NCI-H128 (cell line): ENCODE data around the gene NOP56.
"Not testable (repeated sequence)": the region's sequence is repeated elsewhere in the genome, so short reads cannot be mapped to it uniquely, and the experiment has no call there.

ENCODE experiments used
- DNase-seq: peaks from one replicate; lab custom pipeline; 2025; ENCODE audit not compliant: unreplicated experiment; lab: John Stamatoyannopoulos, UW

Gene NOP56

GRCh38 chr20:2682040-2682439, 29.6 kb downstream of the NOP56 start:
- not testable (repeated sequence) for DNase-seq

- DNase-seq: not testable (repeated sequence)
These were observed 32.4 kb downstream of the NOP56 start for GRCh38 chr20:2684817-2685216.

DNA sequence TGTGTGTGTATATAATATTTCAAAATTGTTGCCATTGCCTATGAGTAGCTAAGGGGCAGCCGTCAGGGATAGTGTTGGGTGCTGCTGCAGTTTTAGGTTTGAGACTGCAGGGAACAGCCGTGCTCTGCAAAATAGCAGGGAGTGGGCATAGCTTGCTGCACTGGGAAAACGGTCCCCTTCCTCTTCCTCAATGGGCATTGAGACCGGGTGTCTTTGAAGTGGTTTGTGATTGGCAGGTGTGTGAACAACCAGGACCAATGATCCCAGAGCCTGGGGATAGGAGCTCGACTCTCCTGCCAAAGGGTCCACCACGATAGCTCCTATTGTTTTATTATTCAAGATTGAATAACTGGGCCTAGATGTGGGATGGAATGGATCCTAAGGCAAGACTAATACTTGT, 35.1 kb downstream of the NOP56 start:
- no peak for DNase-seq

- no peak for DNase-seq
These were observed 35.7 kb downstream of the NOP56 start for GRCh38 chr20:2688041-2688591.

GRCh38 chr20:2690213-2690612, 37.8 kb downstream of the NOP56 start:
- no peak for DNase-seq

DNA sequence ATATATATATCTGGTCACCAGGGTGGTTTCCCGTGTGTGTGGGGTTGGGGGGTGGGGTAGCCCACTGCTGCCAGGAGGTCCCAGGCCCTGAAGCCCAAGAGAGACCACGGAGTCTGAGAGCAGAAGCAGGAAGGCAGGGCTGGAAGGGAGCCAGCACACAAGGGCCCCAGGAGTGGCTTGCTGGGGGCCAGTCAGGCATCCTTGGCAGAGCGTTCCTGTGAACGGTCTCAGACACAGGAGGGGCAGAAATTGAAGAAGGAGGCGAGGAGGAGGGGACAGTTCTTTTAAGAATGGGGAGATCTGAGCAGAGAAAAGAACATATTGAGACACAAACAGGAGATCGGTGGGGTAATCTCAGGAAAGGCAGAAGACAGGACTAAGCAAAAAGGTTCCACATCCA, 38.3 kb downstream of the NOP56 start:
- no peak for DNase-seq

- DNase-seq: no peak
These were observed 38.7 kb downstream of the NOP56 start for GRCh38 chr20:2691127-2691526.

GRCh38 chr20:2691663-2692035, 39.2 kb downstream of the NOP56 start:
- DNase-seq: no peak

- no peak for DNase-seq
These were observed 39.8 kb downstream of the NOP56 start, which contains the start of gene EBF4 for GRCh38 chr20:2692036-2692885. Gene EBF4 (plus strand): TSS chr20:2692780. CDS start chr20:2693646, 866 bp downstream.

DNA sequence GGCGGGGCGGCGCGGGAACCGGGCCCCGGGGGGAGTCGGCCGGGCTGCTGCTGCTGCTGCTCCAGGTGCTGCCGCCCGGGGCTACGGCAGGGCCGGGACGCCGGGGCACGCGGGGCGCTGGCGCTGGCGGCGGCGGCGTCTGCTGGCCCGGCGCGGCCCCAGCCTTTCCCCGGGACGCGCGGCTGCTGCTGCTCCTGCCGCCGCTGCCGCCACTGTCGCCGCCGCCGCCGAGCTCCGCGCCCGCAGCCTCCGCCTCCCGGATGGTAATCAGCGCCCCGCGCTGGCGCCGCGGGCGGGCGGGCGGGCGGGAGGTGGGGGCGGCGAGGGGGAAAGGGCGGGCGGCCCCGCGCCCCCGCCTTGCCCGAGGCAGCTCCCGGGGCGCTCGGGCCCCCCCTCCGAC, 40.5 kb downstream of the NOP56 start:
- no peak for DNase-seq

GRCh38 chr20:2693286-2694007, 41.0 kb downstream of the NOP56 start:
- no peak for DNase-seq

- DNase-seq: no peak
These were observed 41.6 kb downstream of the NOP56 start for GRCh38 chr20:2694008-2694471.

DNA sequence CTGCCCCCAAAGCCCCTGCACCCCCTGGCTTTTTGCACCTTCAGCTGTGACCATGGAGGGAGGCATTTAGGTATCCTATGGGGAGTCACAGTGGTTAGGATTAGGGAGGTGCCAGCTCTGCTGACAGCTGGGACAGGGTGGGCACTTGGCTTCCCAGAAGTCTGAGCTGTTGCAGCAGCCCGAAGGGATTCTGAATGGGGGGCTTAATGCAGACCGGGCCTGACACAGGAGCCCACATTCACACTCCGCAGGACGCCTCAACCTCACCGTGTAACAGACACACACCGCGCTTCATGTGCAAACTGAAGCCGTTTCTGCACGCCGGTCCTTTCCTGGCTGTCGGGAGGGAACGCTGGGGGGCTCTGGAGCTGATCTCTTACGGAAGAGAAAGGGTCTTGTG, 42.1 kb downstream of the NOP56 start:
- DNase-seq: no peak

DNA sequence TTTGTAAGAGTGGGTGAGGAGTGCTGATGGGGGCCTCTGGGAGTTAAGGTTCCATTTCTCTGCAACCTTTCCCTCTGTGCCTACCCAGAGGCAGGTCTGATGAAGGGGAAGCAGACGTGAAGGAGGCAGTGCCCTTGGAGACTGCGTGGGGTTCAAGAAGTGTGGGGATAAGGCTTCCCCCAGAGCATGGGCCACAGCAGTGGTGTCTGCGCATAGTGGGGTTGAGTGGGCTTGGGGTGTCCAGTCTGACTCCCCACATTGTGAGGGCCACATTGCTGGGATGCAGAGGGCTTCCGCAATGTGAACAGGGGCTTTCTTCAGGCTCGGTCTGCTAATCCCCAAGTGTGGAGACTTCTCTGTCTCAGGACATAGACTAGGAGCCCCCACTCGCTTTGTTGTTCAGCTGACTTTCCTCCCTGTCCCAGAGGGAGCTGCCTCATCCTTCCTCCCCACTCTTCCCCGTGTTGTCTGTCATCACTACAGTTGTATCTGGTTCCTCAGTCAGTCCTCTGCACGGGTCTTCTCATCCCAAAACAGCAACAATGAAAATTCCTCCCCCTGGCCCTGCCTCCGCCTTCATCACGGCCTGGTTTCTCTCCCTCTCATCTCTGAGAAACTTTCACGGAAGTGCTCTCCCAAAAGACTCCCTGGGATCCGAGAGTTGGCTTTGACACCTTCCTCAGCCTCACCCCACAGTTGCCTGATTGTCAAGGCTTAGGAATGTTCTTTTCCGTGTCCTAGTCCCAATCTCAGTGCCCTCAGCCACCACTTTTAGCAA, 43.0 kb downstream of the NOP56 start:
- DNase-seq: no peak

GRCh38 chr20:2695984-2696525, 43.6 kb downstream of the NOP56 start:
- not testable (repeated sequence) for DNase-seq

GRCh38 chr20:2696646-2697045, 44.2 kb downstream of the NOP56 start:
- no peak for DNase-seq

GRCh38 chr20:2697768-2698167, 45.3 kb downstream of the NOP56 start:
- no peak for DNase-seq

DNA sequence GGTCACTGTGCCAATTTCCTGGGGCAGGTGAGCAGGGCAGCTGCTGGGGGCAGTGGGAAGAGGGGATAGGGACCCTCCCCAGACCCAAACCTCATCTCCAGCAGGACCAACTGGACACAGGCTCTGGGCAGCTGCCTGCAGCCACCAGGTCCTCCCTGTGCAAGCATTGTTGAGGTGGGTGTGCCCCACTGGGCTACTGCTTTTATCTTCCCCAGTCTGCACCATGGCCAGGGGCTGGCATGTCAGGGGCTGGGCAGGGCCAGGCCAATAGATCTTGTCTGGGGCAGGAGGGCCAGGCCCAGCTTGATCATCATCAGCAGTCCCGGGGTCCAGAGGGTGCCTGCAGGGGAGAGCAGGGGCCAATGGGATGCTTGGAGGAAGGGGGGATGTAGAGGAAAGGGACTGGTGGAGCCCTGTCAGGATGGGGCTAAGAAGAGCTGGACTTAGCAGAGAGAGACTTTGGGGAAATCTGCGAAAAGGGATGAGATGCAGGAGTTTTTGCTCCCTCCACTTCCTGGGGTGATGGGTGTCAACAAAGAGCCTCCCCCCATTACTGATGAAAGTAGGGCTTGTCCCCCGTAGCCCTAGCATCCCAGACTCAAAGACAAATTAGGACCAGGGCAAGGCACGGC, 45.9 kb downstream of the NOP56 start:
- no peak for DNase-seq

DNA sequence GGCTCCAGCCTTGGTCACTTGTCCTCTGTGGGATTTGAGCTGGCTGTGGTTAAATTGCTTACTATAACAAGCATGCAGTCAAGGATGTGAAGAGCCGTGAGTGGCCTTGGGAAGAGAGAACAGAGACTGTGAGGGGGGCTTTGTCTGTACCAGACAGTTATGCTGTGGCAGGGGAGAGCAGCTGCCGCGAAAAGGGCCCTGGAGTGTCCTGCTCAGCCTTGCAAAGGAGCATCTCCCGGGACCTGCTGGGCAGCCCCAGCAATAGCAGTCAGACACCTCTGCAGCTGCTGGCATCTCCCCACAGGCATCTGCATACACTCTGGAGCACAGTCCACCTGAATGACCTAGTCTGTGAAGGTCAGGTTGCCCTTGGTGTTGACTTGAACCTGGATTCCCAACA, 46.5 kb downstream of the NOP56 start:
- DNase-seq: no peak

DNA sequence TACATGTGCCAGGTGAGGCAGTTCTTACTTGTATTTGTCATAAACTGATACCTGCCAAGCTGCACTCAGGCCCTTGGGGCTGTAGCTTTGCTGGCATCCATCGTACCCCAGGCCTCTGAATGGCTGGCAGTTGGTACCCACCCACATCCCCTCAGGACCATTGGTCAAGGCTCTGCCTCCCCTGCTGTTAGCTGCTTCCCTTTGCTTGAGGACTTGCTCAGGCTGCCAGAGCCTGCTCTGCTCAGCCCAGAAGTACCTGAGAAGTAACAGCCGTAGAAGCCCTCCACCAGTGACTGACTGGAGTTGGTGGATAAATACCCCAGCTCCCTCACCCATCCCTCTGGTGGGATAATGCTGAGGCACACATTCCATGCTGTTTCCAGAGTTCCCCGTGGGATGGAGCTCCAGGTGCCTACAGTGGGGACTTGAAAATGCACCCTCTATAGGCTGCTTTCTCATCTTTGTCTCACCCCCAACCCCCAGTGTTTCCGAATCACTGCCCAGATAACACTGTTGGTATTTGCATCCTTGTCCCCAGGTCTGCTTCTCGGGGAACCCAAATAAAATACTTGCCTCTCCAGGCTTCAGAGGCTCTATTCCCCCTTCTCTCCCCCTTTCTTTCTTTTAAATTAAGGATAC, 47.5 kb downstream of the NOP56 start:
- DNase-seq: no peak
